ENCODE measurements around the gene PCP2. TPM values are rescaled to one million over a fixed set of nuclear protein-coding genes. Genes with fewer than 3 reads are reported as not detected.
"Not testable (repeated sequence)": the region's sequence is repeated elsewhere in the genome, so short reads cannot be mapped to it uniquely, and the experiment has no call there.

Gene PCP2
- total RNA-seq, 4 donors from 2014 or later: 1.6 to 9.9 (median 1.6) TPM

- DNase-seq (ENCODE audit: low spot score in 2 of 2): no peak
- H3K4me1 ChIP-seq: no peaks in the 10 kb centered on the region
- WGBS: 72% methylated on average over 17 of the region's 20 CpGs
- no peak overlapping the region for H3K4me3 ChIP-seq
- no peak for TF ChIP-seq POLR2A (IDR thresholded peaks at IDR 0.05)
- TF ChIP-seq CTCF (IDR thresholded peaks at IDR 0.05): no peak
- no peak for TF ChIP-seq POLR2AphosphoS5 (IDR thresholded peaks at IDR 0.05)
- no peak for TF ChIP-seq EP300 (IDR thresholded peaks at IDR 0.05)
- H3K27me3 ChIP-seq: peaks cover 9% of the 10 kb centered on the region
- H3K9me3 ChIP-seq: no peaks in the 10 kb centered on the region
- H3K36me3 ChIP-seq: peaks cover 22% of the 10 kb centered on the region
- no peak overlapping the region for H3K27ac ChIP-seq
Measured at GRCh38 chr19:7645656-7646425, 12.3 kb upstream of the PCP2 start.

- DNase-seq (ENCODE audit: low spot score in 2 of 2): no peak
- Histone ChIP-seq H3K9me3 (no peaks in the 10 kb centered on the region), H3K4me3 (no peak overlapping the region), H3K36me3 (peaks cover 22% of the 10 kb centered on the region), H3K27me3 (peaks cover 3% of the 10 kb centered on the region), H3K4me1 (no peaks in the 10 kb centered on the region), H3K27ac (no peak overlapping the region)
- TF ChIP-seq POLR2A (IDR thresholded peaks at IDR 0.05) (no peak), CTCF (IDR thresholded peaks at IDR 0.05) (no peak), EP300 (IDR thresholded peaks at IDR 0.05) (no peak), POLR2AphosphoS5 (IDR thresholded peaks at IDR 0.05) (no peak)
- 88% methylated on average over 8 of the region's 14 CpGs for WGBS
Measured at GRCh38 chr19:7645163-7645562, 11.6 kb upstream of the PCP2 start.

- no peaks in the 10 kb centered on the region for H3K4me1 ChIP-seq
Measured at GRCh38 chr19:7644550-7644877, 11.0 kb upstream of the PCP2 start.

GRCh38 chr19:7643629-7644549 is 10.4 kb upstream of the PCP2 start:
- 88% methylated on average over 10 of the region's 10 CpGs for WGBS
- H3K9me3 ChIP-seq; H3K27me3 ChIP-seq; H3K27ac ChIP-seq; DNase-seq (ENCODE audit: low spot score in 2 of 2); H3K4me3 ChIP-seq; H3K4me1 ChIP-seq: not testable (repeated sequence)
- peaks cover 22% of the 10 kb centered on the region for H3K36me3 ChIP-seq

More at GRCh38 chr19:7644550-7644877, 11.0 kb upstream of the PCP2 start:
- no peaks in the 10 kb centered on the region for H3K9me3 ChIP-seq
- H3K27me3 ChIP-seq: peaks cover 3% of the 10 kb centered on the region
- DNase-seq (ENCODE audit: low spot score in 2 of 2): no peak
- TF ChIP-seq CTCF (IDR thresholded peaks at IDR 0.05) (no peak), POLR2A (IDR thresholded peaks at IDR 0.05) (no peak), EP300 (IDR thresholded peaks at IDR 0.05) (no peak), POLR2AphosphoS5 (IDR thresholded peaks at IDR 0.05) (no peak)
- H3K4me3 ChIP-seq: no peak overlapping the region
- H3K36me3 ChIP-seq: peaks cover 22% of the 10 kb centered on the region
- no peak overlapping the region for H3K27ac ChIP-seq
- 88% methylated on average over 6 of the region's 20 CpGs for WGBS

- no peak for TF ChIP-seq POLR2A (IDR thresholded peaks at IDR 0.05)
- TF ChIP-seq CTCF (IDR thresholded peaks at IDR 0.05): no peak
- no peak for TF ChIP-seq POLR2AphosphoS5 (IDR thresholded peaks at IDR 0.05)
- no peak for TF ChIP-seq EP300 (IDR thresholded peaks at IDR 0.05)
- Histone ChIP-seq H3K9me3 (no peaks in the 10 kb centered on the region), H3K4me1 (peaks cover under 1% of the 10 kb centered on the region), H3K36me3 (peaks cover 22% of the 10 kb centered on the region), H3K4me3 (no peak overlapping the region), H3K27me3 (peaks cover 3% of the 10 kb centered on the region), H3K27ac (no peak overlapping the region)
- DNase-seq (ENCODE audit: low spot score in 2 of 2): no peak
- 93% methylated on average over 8 of the region's 8 CpGs for WGBS
Measured at GRCh38 chr19:7643031-7643415, 9.5 kb upstream of the PCP2 start.

All from suprapubic skin (tissue), 4 donors.